Loucy (cell line): ENCODE results near the gene MCEE.

Source experiments
- CTCF ChIP-seq: fragments of 200-600 bp; sonication (generic); conservative IDR thresholded peaks from 2 replicates; pipeline ENCODE4 v1.5.1; 2014; ENCODE audit warnings: mild to moderate bottlenecking, antibody characterized with exemption, low read length
- EZH2phosphoT487 ChIP-seq: fragments of 200-600 bp; IDR thresholded peaks from 2 replicates; pipeline ENCODE4 v1.6.1; 2018; ENCODE audit warnings: antibody characterized with exemption, mild to moderate bottlenecking, moderate library complexity, borderline replicate concordance

- TF ChIP-seq CTCF = peak; percentile 58
- TF ChIP-seq EZH2phosphoT487 = no peak
Observed at GRCh38 chr2:71071681-71072398, 58.2 kb downstream of the MCEE start.
